B cell (primary cell): ENCODE data around the gene ADARB2.

Source experiments
- CTCF ChIP-seq: fragments of 200-600 bp; IDR thresholded peaks from one replicate; pipeline ENCODE4 v1.8.0; 2022; ENCODE audit warnings: antibody characterized with exemption, mild to moderate bottlenecking
- EZH2 ChIP-seq: IDR thresholded peaks from 2 replicates; pipeline ENCODE4 v1.6.1; 2012; ENCODE audit warnings: borderline replicate concordance, low read depth, mild to moderate bottlenecking, moderate library complexity, low read length; ENCODE audit not compliant: insufficient read depth, poor library complexity, severe bottlenecking

GRCh38 chr10:1530871-1531517 lies 206.3 kb downstream of the ADARB2 start:
- no peak for TF ChIP-seq CTCF
- no peak for TF ChIP-seq EZH2
